ENCODE measurements around the gene CEACAM16.
A peak's percentile ranks its signal among the peaks of the same experiment; 100 is the strongest.

Gene CEACAM16, protein sequence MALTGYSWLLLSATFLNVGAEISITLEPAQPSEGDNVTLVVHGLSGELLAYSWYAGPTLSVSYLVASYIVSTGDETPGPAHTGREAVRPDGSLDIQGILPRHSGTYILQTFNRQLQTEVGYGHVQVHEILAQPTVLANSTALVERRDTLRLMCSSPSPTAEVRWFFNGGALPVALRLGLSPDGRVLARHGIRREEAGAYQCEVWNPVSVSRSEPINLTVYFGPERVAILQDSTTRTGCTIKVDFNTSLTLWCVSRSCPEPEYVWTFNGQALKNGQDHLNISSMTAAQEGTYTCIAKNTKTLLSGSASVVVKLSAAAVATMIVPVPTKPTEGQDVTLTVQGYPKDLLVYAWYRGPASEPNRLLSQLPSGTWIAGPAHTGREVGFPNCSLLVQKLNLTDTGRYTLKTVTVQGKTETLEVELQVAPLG

DNA sequence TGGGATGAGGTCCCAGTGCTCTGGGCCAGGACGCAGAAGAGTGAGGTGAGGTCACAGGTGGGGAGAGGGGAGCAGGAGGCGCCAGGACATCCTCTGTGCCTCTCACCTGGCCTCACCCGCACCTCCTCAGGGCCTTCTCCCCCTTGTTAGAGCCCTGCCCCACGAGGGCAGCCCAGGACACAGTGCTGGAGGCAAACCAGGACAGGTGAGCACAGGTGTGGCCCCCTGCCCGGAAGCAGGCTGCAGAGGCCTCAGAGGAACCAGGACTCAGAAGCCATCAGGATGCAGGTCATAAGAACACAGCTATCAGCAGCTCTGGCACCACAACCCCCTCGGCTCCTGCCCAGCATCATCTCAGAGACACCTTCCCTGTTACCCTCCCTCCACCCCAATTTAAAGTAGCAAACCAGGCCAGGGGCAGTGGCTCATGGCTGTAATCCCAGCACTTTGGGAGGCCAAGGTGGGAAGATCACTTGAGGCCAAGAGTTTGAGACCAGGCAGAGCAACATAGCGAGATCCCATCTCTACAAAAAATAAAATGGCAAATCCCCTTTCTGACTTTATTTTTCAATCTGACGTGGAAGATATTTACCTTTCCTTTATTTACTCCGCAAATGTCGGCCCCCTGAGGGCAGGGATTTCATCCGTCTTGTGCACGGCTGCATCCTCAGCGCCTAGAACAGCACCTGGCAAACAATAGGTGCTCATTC is at the start of gene CEACAM16:
TSS of gene CEACAM16 (plus strand) at position 660 of the 710 bp plus-strand sequence. CDS start 2,306 bp downstream, outside the sequence.
- TF ChIP-seq FOXP2 (optimal IDR thresholded peaks at IDR 0.05; ENCODE audit: control extremely low read depth, extremely low read length, insufficient read depth) (no peak), EZH2 (IDR thresholded peaks at IDR 0.05) (no peak), POLR2AphosphoS5 (IDR thresholded peaks at IDR 0.05; ENCODE audit: borderline replicate concordance, low read depth, low read length) (no peak)
- DNase-seq (ENCODE audit: low read depth, low spot score): no peak
- H3K4me3 ChIP-seq: no peak within 1 kb of the TSS
- no peak within 1 kb of the TSS for H3K9ac ChIP-seq (ENCODE audit: insufficient read length)
- H3K36me3 ChIP-seq (ENCODE audit: insufficient read depth, low read length): no peaks in the 10 kb centered on the region
- H3K9me3 ChIP-seq (ENCODE audit: low read depth, low read length): no peaks in the 10 kb centered on the region
- H3K27ac ChIP-seq: no peak within 1 kb of the TSS

DNA sequence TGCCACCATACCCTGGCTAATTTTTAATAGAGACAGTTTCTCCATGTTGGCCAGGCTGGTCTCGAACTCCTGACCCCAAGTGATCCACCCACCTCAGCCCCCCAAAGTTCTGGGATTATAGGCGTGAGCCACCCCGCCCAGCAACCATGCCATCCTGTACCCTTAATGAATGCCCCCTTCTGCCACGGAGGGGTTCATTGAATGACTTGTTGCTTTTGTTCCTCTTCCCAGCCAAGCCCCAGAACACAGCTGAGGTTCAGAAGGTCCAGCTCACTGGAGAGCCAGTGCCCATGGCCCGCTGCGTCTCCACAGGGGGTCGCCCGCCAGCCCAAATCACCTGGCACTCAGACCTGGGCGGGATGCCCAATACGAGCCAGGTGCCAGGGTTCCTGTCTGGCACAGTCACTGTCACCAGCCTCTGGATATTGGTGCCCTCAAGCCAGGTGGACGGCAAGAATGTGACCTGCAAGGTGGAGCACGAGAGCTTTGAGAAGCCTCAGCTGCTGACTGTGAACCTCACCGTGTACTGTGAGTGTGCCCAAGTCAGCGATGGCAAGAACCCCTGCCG is 49.3 kb upstream of the CEACAM16 start:
- peaks cover 61% of the 10 kb centered on the region for H3K36me3 ChIP-seq (ENCODE audit: insufficient read depth, low read length)
- H3K4me3 ChIP-seq: no peak overlapping the region
- no peak for TF ChIP-seq FOXP2 (optimal IDR thresholded peaks at IDR 0.05; ENCODE audit: control extremely low read depth, extremely low read length, insufficient read depth)
- no peak overlapping the region for H3K9ac ChIP-seq (ENCODE audit: insufficient read length)
- H3K9me3 ChIP-seq (ENCODE audit: low read depth, low read length): no peaks in the 10 kb centered on the region
- no peak overlapping the region for H3K27ac ChIP-seq
- DNase-seq (ENCODE audit: low read depth, low spot score): no peak

DNA sequence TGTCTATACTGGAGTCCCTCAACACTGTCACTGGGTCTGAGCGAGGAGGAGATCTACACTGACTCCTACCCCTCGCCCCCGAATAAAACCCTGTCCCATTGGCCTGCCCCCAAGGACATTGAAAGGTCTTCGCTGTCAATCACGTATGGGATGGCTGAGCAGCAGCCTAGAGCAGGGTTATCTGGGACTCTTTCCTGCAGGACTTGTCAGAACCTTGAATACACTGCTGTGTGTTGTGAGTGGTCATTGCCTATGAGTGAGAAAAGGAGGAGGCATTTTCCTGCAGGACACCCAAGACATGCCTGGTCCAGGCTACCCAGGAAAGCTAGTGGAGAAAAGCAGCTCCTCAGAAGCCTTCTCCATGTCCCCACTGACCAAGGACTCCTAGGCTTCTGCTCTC is 45.6 kb upstream of the CEACAM16 start:
- TF ChIP-seq EZH2 (IDR thresholded peaks at IDR 0.05) (no peak), FOXP2 (optimal IDR thresholded peaks at IDR 0.05; ENCODE audit: control extremely low read depth, extremely low read length, insufficient read depth) (no peak), POLR2AphosphoS5 (IDR thresholded peaks at IDR 0.05; ENCODE audit: borderline replicate concordance, low read depth, low read length) (no peak)
- Histone ChIP-seq H3K27ac (no peak overlapping the region), H3K9me3 (ENCODE audit: low read depth, low read length) (no peaks in the 10 kb centered on the region), H3K4me3 (no peak overlapping the region), H3K36me3 (ENCODE audit: insufficient read depth, low read length) (peaks cover 73% of the 10 kb centered on the region), H3K9ac (ENCODE audit: insufficient read length) (no peak overlapping the region)
- no peak for DNase-seq (ENCODE audit: low read depth, low spot score)

DNA sequence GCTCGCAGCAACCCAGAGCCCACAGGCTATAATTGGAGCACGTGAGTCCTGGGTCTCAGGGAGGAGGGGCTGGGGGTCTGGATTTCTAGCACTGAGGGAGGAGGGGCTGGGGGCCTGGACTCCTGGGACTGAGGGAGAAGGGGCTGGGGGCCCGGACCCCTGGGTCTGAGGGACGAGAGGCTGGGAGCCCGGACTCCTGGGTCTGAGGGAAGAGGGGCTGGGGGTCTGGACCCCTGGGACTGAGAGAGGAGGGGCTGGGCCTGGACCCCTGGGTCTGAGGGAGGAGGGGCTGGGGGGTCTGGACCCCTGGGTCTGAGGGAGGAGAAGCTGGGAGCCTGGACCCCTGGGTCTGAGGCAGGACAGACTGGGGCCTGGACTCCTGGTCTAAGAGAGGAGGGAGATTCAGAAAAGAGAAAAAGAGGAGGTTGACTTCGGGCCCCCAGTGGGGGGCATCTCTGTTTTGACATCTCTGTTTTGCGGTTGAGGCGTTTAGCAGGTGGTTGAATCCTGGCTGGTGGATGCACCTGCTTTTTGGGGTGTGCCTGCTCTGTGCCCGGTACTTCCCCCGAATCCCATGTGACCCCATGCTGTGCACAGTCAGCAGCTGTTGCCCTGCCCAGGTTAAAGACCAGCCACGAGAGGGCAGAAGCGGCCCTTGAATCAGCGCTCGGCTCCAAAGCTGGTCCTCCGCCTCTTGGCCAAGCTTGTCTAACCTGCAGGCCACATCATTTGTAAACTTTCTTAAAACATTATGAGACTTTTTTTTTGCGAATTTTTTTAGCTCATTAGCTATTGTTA is 44.8 kb upstream of the CEACAM16 start:
- no peak overlapping the region for H3K9ac ChIP-seq (ENCODE audit: insufficient read length)
- no peaks in the 10 kb centered on the region for H3K9me3 ChIP-seq (ENCODE audit: low read depth, low read length)
- H3K4me3 ChIP-seq: no peak overlapping the region
- H3K27ac ChIP-seq: no peak overlapping the region
- no peak for DNase-seq (ENCODE audit: low read depth, low spot score)
- no peak for TF ChIP-seq EZH2 (IDR thresholded peaks at IDR 0.05)
- TF ChIP-seq FOXP2 (optimal IDR thresholded peaks at IDR 0.05; ENCODE audit: control extremely low read depth, extremely low read length, insufficient read depth): no peak
- no peak for TF ChIP-seq POLR2AphosphoS5 (IDR thresholded peaks at IDR 0.05; ENCODE audit: borderline replicate concordance, low read depth, low read length)
- H3K36me3 ChIP-seq (ENCODE audit: insufficient read depth, low read length): peaks cover 74% of the 10 kb centered on the region

DNA sequence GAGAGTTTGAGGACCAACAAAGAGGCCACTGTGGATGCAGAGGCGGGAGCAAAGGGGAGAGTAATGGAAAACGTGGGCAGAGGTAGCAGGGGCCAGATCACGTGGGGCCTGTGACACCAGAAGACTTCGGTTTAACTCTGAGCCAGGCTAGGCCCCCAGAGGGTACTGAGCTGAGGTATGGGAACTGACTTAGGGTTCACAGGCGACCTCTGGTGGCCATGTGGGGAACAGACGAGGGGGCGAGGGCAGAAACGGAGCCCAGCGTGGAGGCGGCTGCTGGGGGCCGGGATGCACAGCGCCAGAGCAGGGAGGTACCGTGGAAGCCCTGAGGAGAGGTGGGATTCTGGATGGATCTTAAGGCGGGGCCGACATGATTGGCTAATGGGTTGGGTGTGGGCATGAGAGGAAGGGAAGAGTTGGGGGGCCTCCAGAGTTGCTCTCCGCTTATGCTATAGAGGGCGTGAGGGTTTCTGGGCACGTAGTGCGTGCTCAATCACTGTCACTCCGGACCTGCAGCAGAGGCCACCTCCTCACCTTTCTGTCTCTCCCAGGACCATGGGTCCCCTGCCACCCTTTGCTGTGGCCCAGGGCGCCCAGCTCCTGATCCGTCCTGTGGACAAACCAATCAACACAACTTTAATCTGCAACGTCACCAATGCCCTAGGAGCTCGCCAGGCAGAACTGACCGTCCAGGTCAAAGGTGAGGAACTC is 41.6 kb upstream of the CEACAM16 start:
- Histone ChIP-seq H3K9ac (ENCODE audit: insufficient read length) (no peak overlapping the region), H3K4me3 (no peak overlapping the region), H3K9me3 (ENCODE audit: low read depth, low read length) (no peaks in the 10 kb centered on the region), H3K36me3 (ENCODE audit: insufficient read depth, low read length) (peaks cover 80% of the 10 kb centered on the region), H3K27ac (no peak overlapping the region)
- no peak for TF ChIP-seq POLR2AphosphoS5 (IDR thresholded peaks at IDR 0.05; ENCODE audit: borderline replicate concordance, low read depth, low read length)
- no peak for TF ChIP-seq FOXP2 (optimal IDR thresholded peaks at IDR 0.05; ENCODE audit: control extremely low read depth, extremely low read length, insufficient read depth)
- no peak for TF ChIP-seq EZH2 (IDR thresholded peaks at IDR 0.05)
- peak; percentile 28 for DNase-seq (ENCODE audit: low read depth, low spot score)

DNA sequence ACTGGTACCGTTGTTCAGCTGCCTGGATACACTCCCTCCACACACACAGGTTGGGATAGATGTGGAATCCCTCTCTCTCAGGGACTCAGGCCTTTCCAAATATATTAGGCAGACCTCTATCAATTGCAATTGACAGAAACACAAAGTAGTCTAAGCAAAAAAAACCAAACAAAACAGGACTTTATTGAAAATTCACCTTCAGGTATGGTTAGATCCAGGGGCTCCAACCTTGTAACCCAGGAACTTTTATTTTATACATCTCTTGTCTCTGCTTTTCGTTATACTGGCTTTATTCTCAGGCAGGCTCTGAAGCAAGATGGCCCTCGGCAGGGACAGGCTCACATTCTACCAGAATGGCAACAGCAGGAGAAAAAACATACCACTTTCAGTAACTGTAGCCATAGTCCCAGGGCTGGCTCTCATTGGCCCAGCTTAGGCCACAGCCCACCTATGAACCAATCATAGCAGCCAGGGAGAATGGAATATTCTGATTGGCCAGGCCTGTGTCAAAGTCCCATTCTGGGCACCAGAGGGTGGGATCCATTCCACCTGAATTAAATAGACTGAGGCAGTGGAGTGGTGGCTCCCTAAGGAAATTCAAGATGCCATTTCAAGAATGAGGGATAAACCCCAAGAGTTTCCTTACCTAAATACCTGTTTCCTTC is 40.8 kb upstream of the CEACAM16 start:
- no peak for DNase-seq (ENCODE audit: low read depth, low spot score)
- Histone ChIP-seq H3K9me3 (ENCODE audit: low read depth, low read length) (no peaks in the 10 kb centered on the region), H3K4me3 (no peak overlapping the region), H3K36me3 (ENCODE audit: insufficient read depth, low read length) (peaks cover 77% of the 10 kb centered on the region), H3K27ac (no peak overlapping the region), H3K9ac (ENCODE audit: insufficient read length) (no peak overlapping the region)
- no peak for TF ChIP-seq POLR2AphosphoS5 (IDR thresholded peaks at IDR 0.05; ENCODE audit: borderline replicate concordance, low read depth, low read length)
- no peak for TF ChIP-seq EZH2 (IDR thresholded peaks at IDR 0.05)
- TF ChIP-seq FOXP2 (optimal IDR thresholded peaks at IDR 0.05; ENCODE audit: control extremely low read depth, extremely low read length, insufficient read depth): no peak

DNA sequence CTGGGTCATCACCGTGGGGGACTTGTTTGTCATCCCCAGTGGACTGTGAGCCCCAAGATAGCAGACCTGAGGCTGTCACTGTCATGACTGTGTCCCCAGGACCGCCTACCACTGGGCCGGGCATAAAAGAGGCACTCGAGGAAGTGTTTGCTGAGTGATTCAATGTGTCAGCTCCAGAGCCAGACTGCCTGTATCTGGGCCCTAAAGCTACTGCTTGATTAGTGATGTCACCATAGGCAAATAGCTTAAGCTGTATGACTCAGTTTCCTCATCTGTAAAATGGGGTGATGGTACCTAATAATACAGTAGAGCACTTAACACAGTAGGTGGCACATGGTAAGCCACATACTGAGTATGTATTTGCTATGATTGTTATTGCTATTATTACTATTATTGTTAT is 38.9 kb upstream of the CEACAM16 start:
- H3K27ac ChIP-seq: no peak overlapping the region
- no peak overlapping the region for H3K9ac ChIP-seq (ENCODE audit: insufficient read length)
- no peak overlapping the region for H3K4me3 ChIP-seq
- peaks cover 62% of the 10 kb centered on the region for H3K36me3 ChIP-seq (ENCODE audit: insufficient read depth, low read length)
- DNase-seq (ENCODE audit: low read depth, low spot score): no peak
- TF ChIP-seq POLR2AphosphoS5 (IDR thresholded peaks at IDR 0.05; ENCODE audit: borderline replicate concordance, low read depth, low read length) (no peak), FOXP2 (optimal IDR thresholded peaks at IDR 0.05; ENCODE audit: control extremely low read depth, extremely low read length, insufficient read depth) (no peak), EZH2 (IDR thresholded peaks at IDR 0.05) (no peak)
- H3K9me3 ChIP-seq (ENCODE audit: low read depth, low read length): no peaks in the 10 kb centered on the region

Data from SK-N-MC (cell line).